GM18907 (cell line): ENCODE data around the gene CD247.
A peak's percentile ranks its signal among the peaks of the same experiment; 100 is the strongest.

ENCODE experiments used
- ATAC-seq: cut with Tn5 transposase; IDR thresholded peaks from one replicate; pipeline ENCODE4 v1.9.1; 2021; ENCODE audit warnings: mild to moderate bottlenecking, moderate library complexity; ENCODE audit not compliant: unreplicated experiment

Gene CD247

GRCh38 chr1:167440776-167441175 lies 77.6 kb downstream of the CD247 start:
- ATAC-seq: no peak

DNA sequence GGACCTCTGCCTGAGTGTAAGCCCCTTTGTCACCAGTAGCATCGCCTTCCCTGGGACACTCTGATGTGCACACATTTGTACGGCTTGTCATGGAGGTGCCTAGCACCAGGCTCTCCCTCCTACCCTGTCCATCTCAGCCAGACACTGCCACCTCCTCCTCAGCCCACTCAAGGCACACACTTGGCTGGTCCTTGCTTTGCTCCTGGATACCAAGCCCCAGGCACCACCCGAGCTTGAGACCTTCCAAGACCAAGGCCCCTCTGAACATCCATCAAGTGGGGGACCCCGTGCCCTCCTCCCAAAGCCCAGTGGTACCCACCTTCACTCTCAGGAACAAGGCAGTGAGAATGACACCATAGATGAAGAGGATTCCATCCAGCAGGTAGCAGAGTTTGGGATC lies 78.0 kb downstream of the CD247 start:
- ATAC-seq: no peak

- no peak for ATAC-seq
Measured at GRCh38 chr1:167439301-167439988, 78.9 kb downstream of the CD247 start.

DNA sequence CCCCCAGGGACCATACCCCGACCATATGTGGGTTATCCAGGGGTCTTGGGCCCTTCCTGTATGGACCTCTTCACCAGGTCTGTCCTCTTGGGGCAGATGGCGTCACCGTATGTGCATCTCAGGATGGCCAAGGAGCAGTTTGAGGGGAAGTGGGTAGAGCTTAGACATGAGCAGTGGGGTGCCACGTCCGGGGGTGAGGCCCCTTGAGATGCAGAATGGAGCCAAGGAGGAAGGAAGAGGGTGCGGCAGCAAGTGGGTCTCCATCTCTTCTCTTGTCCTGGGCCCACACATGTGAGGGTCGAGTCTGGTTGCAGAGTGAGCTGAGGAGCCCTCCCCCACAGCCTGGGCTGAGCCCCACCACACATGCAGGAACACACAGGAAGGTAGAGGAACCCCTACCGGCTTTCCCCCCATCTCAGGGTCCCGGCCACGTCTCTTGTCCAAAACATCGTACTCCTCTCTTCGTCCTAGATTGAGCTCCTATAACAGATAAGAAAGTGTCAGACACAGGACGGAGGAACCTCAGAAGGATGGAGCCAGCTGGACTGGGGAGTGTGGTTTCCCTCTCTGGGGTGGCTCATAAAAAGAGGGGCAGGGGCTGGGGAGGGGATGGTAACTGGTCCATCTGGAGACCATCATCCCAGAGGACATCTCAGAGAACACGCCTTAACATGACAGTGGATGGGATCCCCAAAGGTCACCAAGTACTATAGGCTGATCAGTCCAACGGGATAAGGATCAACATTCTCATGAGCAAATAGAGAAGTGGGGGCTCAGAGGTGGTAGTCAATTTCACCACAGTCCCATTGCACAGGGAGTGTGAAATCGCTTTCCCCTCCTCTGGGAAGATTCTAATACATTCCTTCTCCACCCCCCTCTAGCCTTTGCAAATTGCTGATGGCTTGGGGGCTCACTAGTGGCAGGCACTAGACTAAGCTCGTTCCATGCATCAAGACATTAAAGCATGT lies 79.9 kb downstream of the CD247 start:
- no peak for ATAC-seq

GRCh38 chr1:167435484-167435883 lies 82.8 kb downstream of the CD247 start:
- ATAC-seq: no peak

DNA sequence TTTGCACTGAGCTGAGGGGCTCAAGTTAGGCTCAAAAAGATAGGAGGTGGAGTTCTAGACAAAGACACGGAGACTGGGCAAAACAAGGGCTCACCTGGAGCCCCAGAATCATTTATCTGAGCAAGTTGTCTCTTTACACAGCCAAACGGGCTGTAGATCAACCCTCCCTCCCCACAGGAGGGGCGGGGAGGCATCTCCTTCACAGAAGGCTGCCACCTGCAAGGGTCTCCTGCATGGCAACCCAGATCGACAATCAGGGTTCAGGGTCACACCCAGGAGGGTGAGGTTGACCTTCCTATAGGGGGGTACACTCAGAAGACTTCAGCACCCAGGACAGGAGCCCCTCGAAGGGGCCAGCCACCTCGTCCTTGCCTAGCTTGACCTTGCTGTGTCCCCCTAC lies 84.0 kb downstream of the CD247 start:
- no peak for ATAC-seq

- ATAC-seq: no peak
Measured at GRCh38 chr1:167433884-167434283, 84.4 kb downstream of the CD247 start.

DNA sequence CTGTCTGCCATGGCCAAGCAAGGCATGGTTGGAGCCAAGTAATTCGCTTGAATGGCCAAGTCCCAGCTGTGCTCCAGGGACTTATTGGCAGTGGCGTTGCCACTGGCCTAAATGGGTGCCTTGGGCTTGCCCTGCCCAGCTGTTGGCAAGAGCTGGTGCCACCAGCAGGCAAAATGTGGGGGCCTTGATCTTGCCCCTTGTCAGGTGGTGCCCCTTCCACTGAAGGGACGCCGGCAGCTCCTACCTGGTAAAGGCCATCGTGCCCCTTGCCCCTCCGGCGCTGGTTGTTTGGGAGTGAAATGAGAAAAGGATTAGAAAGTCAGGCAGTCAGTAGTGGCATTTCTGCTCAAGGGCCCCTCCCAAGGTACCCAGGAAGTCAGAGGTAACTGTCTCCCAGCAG lies 85.5 kb downstream of the CD247 start:
- ATAC-seq: no peak

DNA sequence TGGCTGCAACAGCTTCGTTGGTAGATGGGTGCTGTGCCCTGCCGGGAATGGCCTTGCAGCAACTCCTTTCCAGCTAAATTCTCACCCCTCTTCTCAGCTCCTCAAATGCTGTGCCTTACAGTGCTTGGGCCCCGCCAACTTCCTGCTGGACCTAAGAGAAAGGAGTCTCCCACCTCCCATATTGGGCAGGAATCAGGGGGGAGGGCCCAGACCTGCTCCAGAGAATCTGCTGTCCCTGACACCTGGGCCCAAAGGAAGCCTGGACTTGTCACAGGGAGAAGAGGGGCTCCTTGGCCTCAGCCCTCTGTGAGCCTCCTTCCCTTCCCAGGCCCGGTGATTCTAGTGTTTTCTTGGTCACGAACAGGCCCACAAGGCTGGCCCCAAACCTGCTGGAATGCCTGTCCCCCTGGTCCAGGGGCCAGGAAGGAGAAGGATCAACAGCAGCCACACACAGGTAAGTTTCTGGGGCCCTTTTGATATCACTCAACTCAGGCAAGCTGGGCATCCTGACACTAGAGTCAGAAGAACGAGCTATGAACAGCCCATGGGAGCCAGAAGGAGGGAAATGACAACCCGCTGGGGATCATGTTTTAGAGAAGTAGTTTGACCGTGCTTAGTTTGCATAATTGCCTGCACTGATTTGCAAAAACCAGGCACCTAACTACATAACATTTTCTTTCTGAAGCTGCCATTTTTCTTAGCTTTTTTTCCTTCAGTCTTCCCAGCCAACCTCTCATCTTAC lies 86.2 kb downstream of the CD247 start:
- no peak for ATAC-seq

DNA sequence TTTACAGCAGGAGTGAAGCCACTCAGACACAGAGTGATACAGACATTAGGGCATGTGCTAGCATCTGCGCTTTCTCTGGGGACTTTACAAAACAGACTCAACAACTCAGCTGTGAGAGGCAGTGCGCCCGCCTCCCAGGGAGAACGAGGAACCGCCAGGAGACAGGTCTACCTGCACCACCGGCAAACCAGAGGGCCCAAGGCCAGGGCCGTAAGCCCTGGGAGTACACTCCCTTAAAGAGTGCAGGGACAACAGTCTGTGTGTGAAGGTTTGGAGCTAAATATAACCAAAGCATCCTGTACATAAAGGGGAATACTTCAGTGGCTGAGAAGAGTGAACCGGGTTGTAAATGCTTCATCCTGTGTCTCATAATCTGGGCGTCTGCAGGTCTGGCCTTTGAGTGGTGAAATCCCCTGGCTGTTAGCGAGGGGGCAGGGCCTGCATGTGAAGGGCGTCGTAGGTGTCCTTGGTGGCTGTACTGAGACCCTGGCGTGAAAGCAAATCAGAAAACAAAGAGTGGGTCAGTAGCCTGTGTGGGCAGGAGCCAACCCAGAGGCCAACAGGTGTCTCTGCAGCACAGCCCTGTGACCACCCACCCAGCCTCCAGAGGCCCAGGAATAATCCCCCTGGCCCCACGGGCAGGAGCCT lies 86.9 kb downstream of the CD247 start:
- ATAC-seq: peak; percentile 32

DNA sequence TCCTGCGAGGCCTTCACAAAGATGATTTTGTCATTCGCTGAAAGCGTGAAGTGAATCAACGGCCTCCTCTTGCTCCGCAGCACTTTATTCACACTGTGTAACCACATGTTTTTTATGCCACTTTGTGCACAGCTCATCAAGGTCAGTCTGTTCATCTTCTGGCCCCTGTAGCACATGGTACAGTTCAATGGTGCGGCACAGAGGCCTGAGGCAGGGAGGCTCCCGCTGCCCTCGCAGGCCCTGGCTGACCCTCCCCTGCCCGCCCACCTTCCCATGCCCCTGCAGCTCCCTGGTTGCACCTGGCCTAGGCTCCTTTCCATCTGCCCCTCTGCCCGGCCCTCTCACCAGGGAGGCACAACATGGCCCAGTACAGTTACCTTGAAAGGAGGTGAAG lies 87.5 kb downstream of the CD247 start:
- ATAC-seq: peak; percentile 14

GRCh38 chr1:167430134-167430848 lies 88.0 kb downstream of the CD247 start:
- ATAC-seq: peak; percentile 47

GRCh38 chr1:167429612-167430011 lies 88.7 kb downstream of the CD247 start:
- ATAC-seq: peak; percentile 51

DNA sequence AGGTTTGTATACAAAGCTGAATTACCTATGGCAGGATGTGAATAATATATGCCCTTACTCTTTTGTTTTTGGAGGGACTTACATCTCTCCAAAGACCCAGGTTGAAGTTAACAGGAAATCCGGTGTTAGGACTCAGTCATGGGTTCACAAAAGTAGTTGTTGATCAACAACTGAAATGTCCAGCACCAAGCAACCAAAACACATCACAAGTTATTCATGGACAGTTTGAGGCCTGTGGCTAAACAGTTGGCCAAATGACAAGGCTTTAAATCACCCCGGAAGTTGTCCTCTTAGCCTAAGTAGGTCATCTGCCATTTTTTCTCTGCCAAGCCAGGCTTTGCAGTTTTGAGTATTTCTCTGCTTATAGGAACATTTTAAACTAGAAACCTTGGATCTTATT lies 89.9 kb downstream of the CD247 start:
- ATAC-seq: no peak

GRCh38 chr1:167427848-167428247 lies 90.5 kb downstream of the CD247 start:
- ATAC-seq: no peak

- no peak for ATAC-seq
Measured at GRCh38 chr1:167426716-167427115, 91.6 kb downstream of the CD247 start.

- no peak for ATAC-seq
Measured at GRCh38 chr1:167425482-167425881, 92.8 kb downstream of the CD247 start.

DNA sequence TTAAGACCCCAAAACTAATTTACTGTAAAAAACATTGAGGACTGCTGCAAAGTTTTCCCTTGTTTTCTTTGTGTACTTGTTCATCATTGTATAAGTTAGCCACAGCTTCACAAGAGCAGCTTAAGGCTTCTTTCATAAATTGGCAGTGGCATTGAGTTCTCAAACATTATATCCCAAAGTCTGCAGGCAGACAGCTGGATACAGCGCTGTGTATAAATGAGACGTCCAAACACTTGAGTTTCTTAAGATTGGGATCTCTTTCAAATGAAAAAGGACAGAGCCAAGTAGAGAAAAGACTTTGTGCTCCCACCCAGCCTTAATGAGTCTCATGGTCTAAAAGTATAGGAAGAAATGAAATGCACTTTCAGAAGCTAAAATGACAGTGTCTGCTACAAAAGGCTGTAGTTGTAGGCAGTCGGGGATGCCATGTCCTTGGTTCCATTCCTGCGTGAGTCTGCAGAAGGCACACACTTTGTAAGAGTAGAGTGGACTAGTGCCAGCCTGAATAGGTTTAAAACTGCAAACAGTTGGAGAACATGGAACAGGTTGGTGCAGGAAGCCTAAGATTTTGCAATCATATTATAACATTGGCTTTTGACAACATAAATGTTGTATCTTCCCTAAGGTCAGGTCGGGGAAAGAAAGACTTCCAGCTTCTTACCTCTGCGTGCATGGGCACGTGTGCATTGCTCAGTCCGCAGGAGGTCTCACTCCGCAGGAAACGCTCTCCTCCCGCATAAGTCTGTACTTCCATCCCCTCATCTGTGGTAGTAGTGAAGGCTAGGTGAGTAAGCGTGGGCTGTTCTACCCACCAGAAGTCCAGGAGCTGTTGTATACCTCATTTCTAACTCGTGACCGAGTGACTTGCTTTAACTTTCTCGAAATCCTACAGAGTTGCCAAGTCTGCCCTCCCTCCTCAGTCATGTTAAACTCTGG lies 94.4 kb downstream of the CD247 start:
- no peak for ATAC-seq

DNA sequence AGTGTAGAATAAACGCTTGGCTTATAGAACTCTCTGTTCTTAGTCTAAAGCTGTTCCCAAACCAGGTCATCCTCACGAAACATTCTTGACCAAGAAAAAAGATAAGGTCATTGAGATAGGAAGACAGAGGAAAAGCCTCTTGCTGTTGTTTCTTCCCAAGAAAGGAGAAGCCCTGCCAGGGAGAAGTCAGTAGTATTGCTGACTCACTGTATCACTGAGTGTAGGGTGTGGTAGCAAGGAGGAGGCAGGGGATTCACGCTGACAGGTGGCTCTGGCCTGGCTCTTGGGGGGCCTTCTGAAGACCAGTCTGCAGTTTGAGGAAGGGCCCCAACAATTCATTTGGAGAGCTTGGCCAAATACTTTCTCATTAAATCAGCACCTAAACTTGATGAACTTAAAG lies 97.8 kb downstream of the CD247 start:
- ATAC-seq: no peak
